Activated effector memory CD4-positive, alpha-beta T cell treated with Interleukin-2 at 50 U/mL for 16 hours (primary cell): ENCODE data around the gene TANGO6.

ENCODE experiments used
- DNase-seq: peaks from one replicate; pipeline ENCODE4 v3.0.0-alpha.2; 2020

TANGO6 gene

DNA sequence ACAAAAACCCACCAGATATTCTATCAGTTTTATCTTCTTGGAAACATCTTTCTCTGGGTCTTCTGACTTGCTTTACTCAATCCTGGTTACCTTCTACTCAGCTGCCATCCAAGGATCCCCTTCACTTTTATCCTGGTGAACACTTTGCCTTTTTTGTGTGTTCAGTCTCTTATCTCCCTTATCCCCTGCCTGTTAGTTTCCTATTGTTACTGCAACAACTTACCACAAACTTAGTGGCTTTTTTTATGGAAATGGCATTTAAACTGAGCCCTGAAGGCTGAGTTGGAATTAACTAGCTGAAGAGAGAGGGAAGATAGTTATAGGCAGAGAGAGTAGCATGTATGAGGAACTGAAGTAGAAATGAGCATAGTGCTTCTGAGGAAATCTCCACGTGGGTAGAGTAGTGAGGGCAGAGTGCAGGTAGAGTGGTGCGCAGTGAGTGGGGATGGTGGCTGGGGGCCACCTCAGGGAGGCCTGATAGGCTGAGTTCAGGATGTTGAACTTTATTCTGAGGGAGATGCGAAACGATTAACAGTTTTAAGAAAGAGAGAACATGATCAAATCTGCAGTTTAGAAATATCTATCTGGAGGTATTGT lies 26.3 kb downstream of the TANGO6 start:
- DNase-seq = no peak

GRCh38 chr16:68873635-68874471 lies 30.5 kb downstream of the TANGO6 start:
- DNase-seq = no peak

GRCh38 chr16:68875871-68876270 lies 32.5 kb downstream of the TANGO6 start:
- DNase-seq = no peak

DNA sequence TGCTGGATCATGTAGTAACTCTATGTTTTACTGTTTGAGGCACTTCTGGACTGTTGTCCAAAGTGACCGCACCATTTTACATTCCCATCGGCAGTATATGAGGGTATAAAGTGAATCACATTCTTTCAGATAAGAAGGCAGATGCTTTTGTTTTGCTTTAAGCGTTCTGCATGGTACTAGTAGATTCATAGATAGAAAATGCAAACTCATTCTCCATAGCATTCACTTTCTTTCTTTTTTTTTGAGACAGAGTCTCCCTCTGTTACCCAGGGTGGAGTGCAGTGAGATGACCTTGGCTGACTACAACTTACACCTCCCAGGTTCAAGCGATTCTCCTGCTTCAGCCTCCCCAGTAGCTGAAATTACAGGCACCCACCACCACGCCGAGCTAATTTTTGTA lies 40.4 kb downstream of the TANGO6 start:
- no peak for DNase-seq

- DNase-seq = no peak
Measured at GRCh38 chr16:68884401-68884800, 41.1 kb downstream of the TANGO6 start.

GRCh38 chr16:68884861-68885720 lies 41.8 kb downstream of the TANGO6 start:
- no peak for DNase-seq

DNA sequence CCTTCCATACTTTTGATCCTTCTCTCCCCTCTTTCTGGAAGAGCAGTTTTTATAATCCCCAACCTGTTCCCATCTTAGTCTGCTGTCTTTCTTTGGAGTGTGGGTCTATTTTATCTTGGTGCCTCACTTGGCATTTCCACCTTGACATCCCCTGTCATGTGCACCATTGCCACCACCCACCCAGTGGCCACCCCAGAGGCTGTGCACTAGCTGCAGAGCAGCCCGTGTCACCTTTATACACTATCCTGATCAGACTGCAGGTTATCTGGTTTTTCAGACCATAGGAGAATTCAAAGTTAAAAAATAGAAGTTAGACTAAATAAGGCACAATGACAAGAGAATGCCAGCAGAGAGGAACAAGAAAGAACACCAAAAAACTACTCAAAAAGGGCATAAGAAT lies 43.8 kb downstream of the TANGO6 start:
- no peak for DNase-seq

- no peak for DNase-seq
Measured at GRCh38 chr16:68889508-68890150, 46.3 kb downstream of the TANGO6 start.

DNA sequence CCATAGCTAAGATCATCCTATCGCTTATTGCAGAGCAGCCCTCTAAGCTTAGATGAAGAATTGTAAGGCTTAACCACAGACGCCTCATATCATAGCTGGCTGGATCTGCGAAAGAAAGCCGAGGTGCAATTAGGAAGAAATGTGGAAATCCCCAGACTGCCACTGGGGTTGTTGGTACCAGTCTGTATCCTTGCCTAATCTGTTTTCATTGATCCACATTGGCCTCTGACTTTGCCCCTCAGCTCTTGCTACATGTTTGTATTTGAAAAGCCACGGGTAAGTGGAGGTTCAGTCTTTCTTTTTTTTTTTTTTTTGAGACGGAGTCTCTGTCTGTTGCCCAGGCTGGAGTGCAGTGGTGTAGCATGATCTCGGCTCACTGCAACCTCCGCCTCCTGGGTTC lies 48.9 kb downstream of the TANGO6 start:
- no peak for DNase-seq

DNA sequence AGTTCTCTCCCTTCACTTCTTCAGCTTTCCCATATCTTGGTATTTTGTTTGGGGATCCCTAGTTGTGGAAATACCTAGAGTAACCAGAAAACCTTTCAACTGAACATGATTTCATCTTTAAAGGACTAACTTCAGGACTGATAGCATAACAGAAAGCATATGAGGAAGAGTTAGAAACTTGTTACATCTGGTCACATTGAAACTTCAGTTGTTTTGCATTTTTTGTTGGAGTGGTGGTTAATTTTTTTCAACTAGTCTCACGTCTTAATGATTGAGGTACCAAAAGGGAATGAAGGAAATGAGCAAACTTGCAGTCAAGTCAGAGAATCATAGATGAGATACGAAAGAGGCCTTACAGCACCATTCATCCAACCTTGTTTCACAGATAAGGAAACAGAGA lies 49.6 kb downstream of the TANGO6 start:
- DNase-seq = no peak

DNA sequence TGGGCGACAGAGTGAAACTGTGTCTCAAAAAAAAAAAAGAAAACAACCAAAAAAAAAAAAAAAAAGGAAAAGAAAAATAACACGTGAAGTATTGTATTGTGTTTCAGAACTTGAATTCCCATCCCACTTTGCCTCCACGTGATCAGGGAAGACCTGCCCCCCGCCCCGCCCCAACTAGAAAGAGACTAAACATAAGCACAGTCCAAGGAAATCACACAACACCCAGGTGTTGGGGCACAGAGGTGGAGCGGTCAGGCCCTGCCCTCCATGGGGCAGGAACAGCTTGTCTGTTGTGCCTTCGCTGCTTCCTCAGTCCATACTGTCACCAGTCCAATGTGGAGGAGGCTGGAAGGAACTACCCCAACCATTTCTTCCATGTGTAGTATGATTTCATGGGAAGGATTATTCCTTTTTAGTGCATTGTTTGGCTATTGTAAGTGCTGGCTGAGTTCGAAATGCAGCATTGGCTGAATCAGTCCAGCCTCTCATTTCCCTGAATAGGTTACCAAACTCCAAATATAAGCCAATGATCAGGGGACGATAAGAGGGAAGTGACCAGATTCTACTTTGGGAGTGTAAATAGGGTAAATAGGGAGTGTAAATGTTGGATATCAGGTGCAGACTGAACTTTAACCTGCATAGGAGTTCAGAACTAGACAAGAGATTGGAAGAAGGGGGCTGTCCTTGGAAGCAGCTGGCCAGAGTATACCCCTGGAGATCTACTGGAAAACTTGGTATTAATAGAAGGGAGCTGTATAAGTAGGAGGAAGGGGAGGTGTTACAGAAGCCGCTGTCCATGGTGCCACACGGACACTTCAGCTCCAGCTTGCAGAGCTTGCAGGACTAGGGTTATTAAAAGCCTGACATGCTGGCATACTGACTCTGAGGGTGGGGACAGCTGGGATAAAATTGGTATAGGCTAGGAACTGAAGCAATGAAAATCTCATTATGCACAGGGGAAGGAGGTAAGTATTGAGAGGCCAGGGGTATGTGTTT lies 50.7 kb downstream of the TANGO6 start:
- no peak for DNase-seq

DNA sequence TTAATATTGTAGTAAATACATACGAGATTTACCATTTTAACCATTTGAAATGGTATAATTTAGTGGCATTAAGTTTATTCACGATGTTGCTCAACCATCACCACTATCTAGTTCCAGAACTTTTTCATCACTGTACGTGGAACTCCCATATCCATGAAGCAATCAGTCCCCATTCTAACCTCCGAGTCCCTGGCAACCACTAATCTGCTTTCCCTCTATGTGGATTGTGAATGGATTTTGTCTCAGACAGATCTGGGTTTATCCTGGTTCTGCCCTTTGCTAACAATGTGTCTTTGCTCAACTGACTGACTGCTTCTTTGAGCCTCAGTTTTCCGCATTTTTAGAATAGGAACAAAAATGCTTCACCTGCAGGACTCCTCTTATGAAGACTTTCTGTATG lies 51.4 kb downstream of the TANGO6 start:
- no peak for DNase-seq

DNA sequence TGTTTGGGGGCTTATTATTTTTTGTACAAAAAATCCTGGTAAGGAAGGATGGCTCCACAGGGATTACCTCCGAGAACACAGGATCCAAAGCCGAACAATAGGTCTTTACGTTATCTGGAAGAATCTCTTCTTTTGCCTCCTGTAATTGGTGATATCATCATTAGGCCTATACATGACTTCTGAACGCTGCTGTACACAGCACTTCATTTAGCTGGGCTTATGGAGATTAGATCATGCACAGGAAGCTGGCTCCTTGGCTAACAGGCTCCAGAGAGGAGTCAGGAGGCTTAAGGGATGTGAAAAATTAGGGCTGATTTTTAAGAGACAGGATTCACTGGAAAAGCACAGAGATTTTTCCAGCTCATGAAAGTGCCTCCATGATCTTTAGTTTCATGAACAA lies 54.7 kb downstream of the TANGO6 start:
- DNase-seq = no peak

DNA sequence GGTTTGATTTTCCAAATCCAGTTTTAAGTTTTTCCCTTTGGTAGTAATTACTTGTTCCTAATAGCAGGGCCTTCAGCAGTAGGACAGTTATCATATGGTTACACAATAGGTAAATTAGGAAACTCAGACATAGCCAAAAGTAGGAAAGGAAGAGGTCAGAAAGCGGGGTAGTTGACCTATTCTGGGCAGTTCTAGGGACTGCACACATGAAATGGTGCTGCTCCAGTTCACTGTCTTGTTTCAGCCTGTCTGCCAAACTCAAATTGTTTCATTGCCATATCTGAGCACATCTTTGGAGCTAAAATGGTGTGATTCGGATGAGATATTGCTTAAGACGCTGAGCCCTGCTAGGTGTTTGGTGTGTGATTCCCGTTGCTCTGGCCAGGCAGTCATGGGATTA lies 56.7 kb downstream of the TANGO6 start:
- no peak for DNase-seq

DNA sequence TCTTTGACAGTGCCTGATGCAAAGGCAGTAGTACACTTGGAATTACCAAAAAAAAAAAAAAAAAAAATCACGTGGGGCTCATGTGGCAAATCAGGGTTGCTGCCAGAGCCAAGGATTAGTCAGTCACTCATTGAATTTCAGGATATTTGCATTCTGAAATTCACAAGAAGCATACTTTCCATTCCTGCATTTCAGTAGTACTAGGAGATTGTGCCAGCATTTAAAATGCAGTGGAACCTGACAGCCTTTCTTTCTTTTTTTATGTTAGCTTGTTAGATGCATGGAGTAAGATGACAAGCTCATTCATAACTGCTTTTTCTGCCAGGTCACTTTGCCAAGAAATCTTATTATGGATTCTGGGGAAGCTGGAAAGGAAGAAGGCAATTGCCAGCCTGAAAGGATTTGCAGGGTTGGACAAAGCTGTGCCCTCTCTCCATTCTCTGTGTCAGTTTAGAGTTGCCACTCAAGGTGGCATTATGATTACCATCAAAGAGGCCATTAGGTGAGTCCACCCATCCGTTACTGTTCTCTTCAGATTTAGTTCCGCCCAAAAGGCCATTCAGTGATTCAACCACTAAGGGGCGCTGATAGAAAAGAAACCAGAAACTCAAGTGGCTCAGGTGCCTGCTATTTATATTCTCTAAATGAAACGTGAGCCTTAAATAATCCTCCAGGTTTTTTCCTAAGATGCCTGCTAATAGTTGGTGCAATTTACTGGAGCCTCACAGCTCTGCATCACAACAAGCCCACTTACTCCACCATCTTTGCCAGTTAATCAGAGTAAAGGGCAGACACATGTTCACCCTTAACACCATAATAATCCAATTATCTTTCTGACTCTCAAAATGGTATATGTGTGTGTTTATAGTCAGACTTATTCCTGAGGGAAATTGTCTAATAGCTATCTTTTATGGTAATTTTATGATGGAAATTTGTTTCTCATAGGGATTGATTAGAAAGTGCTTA lies 59.0 kb downstream of the TANGO6 start:
- DNase-seq = no peak

GRCh38 chr16:68902969-68903345 lies 59.6 kb downstream of the TANGO6 start:
- DNase-seq = no peak

GRCh38 chr16:68907297-68907696 lies 64.0 kb downstream of the TANGO6 start:
- DNase-seq = no peak

DNA sequence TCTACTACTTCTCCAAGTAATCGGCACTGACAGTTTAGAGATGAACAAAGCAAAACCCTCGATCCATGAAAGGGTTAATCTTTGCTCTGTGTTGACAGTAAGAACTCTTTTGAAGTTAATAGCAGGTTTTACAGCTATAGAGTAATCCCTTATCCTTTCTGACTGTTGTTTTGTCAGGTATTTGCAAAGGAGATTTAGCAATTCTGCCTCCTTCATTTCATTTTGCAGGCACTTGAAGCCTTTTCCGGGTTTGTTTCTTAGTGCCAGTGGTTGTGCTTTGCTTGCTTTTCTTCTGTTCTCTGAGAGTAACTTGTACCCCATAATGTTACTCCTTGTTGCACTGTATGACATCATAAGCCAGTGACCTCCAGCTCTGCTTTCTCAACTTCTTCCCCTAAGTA lies 64.5 kb downstream of the TANGO6 start:
- DNase-seq = no peak

DNA sequence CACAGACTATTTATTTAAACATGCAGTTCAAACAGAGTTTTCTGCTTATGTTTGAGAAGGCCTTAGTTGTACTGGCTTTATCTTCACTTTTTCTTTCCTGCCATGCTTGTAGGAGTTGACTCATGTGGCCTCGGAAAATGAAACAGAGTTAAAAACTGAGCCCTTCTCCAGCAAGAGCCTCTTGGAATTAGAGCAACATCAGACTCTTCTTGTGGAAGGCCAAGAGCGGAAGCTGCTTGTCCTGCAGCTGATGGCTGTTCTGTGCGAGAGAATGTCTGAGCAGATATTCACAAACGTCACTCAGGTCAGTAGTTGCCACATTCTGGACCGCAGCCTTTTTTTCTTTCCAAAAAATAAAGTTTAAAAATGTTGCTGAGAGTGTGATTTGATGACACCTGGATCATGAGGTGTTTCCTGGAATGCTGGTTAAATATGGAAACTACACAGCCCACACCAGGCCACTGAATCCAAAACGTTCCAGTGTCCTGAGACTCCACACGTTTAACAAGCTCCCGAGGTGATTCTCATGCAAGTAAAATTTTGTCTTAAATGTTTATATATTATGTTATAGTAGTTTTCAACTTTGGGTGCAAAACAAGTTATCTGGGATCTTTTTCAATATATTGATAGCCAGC lies 65.9 kb downstream of the TANGO6 start:
- DNase-seq = no peak

GRCh38 chr16:68910051-68910450 lies 66.7 kb downstream of the TANGO6 start:
- DNase-seq = no peak
